DMS 273 treated with DMSO at 0.1 percent for 48 hours (cell line): Measurements from ENCODE around the gene MKRN1.
"Not testable (repeated sequence)": the region's sequence is repeated elsewhere in the genome, so short reads cannot be mapped to it uniquely, and the experiment has no call there.

Experiments used
- DNase-seq: peaks from one replicate; lab custom pipeline; 2025; lab: John Stamatoyannopoulos, UW

The MKRN1 gene

DNA sequence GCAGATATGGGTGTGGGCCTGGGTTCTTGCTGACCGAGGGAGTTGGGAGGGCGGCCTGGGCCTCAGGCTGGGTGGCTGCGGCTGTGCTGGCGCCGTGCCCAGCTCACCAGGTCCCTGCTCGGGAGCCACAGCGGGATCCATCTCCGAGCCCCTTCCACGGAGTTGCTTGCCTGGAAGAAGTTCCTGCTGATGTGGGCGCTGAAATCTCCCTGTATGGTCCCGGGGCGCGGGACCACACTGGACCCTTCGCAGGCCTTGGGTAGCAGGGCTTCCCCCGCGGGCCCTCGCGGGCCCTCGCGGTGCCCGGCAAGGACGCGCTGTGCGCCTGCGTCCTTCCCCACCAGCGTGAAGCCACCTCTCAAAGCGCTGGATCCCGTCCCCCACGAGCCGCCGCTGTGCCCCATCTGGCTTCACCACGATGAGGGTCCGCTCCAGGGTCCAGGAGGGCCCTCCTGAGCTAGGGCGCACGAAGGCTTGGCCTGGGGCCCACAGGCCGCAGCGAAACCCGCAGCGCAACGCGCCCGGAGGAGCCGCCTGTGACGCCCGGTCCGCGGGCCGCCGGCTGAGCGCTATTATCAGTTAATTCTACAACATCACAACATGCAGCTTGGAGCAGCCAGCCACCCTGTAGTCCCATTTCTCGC, 43.9 kb downstream of the MKRN1 start:
- no peak for DNase-seq

DNA sequence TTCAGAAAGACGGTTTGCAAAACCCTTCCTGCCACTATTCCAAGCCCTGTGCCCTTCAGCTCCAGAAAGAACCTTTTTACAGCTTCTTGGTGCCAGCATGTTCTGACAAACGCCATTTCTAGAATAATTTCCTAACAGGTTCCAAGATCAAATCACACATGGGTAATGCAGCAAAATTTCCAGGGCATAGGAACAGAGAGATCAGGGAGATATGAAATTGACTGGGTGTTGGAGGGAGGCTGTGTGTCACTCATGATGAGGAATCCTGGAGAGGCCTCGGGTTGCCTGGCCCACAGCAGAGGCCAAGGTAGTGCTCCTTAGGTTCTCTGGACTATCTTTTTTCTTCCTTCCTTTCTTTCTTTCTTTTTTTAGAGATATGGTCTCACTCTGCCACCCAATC, 45.9 kb downstream of the MKRN1 start:
- DNase-seq, result no peak

DNA sequence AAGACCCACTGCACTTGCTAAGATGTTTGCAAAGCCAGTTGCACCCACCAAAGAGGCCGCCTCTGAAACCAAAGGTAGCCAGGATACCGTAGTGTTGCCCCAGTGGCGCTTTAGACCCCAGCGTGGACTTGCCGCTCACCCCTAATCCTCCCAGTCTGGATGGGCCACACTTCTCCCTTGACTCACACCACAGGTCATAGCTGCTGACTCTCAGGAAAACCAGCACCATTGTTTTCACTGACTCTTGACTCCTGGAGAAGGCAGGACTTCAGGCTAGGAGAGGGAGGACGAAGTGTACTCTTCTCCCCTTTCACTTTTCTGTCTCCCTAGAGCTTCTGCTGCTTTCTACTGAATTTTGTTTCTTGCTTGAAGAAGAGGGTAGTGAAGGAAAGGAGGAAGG, 53.2 kb downstream of the MKRN1 start:
- DNase-seq, result no peak

DNA sequence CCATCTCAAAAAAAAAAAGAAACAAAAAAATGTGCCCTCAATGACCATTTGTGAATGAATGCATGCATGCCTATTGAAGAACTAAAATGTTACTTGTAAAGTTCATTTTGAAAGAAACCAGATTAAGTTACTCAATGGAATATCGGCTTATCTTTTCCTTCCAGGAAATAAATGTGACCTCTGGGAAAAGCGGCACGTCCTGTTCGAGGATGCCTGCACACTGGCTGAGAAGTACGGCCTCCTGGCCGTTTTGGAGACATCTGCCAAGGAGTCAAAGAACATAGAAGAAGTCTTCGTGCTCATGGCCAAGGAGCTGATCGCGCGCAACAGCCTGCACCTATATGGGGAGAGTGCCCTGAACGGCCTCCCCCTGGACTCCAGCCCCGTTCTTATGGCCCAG, 53.6 kb downstream of the MKRN1 start:
- no peak for DNase-seq

DNA sequence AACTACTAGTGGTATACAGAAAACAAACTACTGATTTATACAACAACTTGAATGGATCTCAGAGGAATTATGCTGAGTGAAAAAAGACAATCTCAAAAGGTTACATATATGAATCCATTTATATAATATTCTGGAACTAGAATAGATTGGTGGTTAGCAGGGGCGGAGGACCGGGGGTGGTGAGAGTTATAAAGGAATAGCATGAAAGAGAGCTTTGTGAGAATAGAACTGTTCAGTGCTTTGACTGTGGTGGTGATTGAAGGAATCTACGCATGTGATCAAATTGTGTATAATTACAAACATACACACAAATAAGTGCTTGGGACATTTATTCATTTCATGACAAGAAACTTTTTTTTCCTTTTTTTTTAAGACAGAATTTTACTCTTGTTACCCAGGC, 55.8 kb downstream of the MKRN1 start:
- no peak for DNase-seq

DNA sequence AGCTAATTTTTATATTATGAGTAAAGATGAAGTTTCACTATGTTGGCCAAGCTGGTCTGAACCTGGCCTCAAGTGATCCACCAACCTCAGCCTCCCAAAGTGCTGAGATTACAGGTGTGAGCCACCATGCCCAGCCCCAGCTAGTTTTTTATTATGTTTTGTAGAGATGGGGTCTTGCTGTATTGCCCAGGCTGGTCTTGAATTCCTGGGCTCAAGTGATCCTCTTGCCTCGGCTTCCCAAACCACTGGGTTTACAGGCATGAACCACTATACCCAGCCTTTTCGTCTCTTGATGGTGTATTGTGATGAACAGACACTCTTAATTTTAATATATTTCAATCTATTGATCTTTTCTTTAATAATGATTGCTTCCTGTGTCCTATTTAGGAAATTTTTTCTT, 57.8 kb downstream of the MKRN1 start:
- no peak for DNase-seq

DNA sequence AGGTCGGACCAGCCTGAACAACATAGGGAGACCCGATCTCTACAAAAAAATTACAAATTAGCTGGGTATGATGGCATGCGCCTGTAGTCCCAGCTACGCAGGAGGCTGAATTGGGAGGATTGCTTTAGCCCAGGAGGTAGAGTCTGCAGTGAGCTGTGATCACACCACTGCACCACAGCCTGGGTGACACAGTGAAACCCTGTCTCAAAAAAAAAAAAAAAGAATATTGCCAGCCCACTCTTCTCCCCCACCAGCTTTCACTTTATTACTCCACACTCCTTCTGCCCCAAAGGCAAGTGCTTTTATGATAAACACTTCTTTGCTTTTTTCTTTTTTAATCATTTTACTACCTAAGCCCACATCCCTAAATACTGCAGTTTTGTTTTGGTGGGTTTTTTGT, 60.7 kb downstream of the MKRN1 start:
- no peak for DNase-seq

DNA sequence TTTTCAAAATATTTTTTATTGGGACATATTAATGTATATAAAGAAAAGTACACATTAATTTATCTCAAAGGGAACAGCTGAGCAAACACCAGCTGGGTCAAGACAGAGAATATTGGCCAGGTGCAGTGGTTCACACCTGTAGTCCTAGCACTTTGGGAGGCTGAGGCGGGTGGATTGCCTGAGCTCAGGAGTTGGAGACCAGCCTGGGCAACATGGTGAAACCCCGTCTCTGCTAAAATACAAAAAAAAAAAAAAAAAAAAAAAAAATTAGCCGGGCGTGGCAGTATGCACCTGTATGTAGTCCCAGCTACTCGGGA, 61.2 kb downstream of the MKRN1 start:
- not testable (repeated sequence) for DNase-seq

DNA sequence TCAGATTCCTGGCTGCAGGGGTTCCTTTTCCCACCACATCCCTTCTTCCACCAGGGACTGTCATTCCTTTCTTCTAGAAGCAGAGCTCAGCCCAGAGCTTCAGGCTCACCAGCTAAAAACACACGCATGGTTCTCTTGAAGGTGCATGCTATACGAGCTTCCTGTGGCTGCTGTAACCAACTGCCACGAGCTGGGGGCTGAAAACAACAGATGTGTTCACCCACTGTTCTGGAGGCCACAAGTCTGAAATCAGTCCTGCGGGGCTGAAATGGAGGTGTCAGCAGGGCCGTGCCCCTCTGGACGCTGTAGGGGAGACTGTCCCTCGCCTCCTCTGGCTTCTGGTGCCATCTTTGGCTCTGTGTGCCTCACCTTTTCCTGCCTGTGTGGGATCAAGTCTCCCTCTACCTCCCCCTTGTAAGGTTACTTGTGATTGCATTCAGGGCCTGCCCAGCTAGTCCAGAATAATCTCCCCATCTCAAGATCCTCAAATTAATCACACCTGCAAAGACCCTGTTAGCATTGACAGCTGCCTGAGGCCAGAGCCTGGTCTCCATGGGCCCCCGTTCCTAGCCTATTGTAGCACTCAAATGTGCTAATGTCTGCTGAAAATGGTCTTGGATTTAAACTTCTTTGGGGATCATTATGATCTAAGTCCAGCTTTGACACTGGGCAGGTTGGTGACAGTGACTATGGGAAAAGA, 61.7 kb downstream of the MKRN1 start:
- peak; percentile 27 for DNase-seq

DNA sequence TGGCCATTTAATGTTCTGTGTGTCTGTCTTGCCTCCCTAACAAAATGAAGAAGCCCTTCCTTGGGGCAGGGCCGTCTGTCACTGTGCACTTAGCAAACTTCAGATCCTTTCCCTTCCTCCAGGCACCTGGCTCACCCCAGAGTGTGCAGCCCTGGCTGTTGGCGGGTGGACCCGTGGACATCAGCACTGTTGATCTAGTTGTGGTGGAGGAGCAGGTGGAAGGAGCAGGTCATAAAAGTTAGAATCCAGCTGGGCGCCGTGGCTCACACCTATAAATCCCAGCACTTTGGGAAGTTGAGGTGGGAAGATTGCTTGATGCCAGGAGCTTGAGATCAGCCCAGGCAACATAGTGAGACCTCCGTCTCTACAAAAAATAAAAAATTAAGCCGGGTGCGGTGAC, 62.7 kb downstream of the MKRN1 start:
- DNase-seq, result no peak

DNA sequence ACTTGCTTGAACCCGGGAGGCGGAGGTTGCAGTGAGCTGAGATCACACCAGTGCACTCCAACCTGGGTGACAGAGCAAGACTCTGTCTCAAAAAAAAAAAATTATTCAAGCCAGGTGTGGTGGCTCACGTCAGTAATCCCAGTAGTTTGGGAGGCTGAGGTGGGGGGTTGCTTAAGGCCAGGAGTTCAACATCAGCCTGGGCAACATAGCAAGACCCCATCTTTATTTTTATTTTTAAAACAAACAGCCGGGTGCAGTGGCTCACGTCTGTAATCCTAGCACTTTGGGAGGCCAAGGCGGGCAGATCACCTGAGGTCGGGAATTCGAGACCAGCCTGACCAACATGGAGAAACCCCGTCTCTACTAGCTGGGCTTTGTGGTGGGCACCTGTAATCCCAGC, 63.5 kb downstream of the MKRN1 start:
- not testable (repeated sequence) for DNase-seq

DNA sequence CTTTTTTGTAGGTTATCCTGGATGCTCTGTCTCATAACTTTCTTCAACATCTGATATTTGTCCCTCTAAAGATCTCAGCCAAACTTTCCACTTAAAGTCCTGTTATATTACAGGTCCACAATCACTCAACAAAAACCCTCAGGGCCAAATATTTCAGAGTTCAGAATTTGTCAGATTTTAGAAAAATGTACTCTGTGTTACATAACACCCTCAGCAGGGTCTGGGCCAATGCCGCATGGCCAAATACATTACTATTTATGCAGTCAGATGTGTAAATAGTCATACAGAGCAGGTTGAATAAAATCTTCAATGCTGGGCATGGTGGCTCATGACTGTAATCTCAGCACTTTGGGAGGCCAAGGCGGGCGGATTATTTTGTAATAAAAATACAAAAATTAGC, 63.9 kb downstream of the MKRN1 start:
- no peak for DNase-seq

DNA sequence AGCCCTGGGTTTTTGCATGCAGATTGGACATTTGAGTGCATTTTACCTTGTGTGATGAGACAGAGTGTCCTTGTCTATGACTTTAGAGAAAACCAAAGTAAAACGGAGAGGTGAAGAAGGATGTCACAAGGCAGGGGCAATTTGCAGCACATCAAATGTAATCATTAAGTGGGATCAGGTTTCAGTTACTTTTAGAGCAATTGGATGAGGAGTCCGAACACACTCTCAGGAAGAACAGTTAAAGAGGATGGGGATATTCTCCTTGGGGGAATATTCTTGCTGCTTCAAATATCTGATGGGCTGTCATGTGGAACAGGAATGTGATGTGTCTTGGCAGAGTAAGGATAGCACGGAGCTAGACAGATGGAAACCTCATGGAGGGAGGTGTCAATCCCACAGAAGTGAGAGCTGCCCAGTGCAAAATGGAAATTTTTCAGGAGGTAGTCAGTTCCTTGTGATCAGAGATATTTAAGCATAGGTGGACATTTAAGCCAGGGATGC, 74.7 kb downstream of the MKRN1 start:
- no peak for DNase-seq

DNA sequence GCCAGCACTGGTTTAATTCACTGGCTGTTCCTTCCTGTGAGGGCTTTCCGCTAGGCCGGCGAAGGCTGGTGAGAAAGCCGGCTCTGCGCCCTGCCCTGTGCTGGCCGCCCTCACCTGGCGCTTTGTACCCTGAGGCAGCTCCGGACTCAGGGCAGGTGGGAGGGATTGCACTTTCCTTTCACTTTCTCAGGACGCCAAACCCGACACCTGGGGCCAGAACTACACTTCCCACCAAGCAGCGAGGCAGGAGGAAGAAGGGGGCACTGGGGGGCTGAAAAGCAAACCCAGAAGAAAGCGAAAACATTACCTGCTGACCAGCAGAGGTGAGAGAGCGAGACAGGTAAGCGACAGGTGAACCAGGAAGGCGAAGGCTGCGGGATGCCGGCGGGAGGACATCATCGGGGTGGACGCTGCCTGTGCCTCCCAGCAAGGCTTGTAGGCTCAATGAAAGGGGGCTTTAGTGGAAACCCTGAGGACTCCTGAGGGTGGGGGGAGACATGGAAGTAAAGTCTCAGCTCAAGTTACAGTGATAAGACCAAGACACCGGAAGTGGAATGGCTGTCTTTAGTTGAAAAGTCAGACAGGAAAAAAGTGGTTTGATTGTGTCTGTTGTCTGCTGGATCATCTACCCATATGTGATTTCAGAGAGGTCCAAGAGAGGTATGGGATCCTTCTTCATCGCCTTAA, 75.3 kb downstream of the MKRN1 start, which contains the start of gene RAB19:
Gene RAB19 (plus strand): TSS at position 181 of the 687 bp plus-strand sequence. CDS start 3,589 bp downstream, outside the sequence.
- no peak for DNase-seq
